ENCODE measurements around the gene IMMP2L.
A peak's percentile ranks its signal among the peaks of the same experiment; 100 is the strongest.
"Not testable (repeated sequence)": the region's sequence is repeated elsewhere in the genome, so short reads cannot be mapped to it uniquely, and the experiment has no call there.

IMMP2L gene

GRCh38 chr7:111459065-111459756 lies 103.1 kb downstream of the IMMP2L start:
- no peak for DNase-seq (ENCODE audit: low spot score)
- no peak overlapping the region for H3K27ac ChIP-seq (ENCODE audit: poor library complexity, severe bottlenecking)

GRCh38 chr7:111450705-111451104 lies 111.6 kb downstream of the IMMP2L start:
- not testable (repeated sequence) for H3K27ac ChIP-seq (ENCODE audit: poor library complexity, severe bottlenecking); H3K4me3 ChIP-seq (ENCODE audit: severe bottlenecking); H3K9me3 ChIP-seq (ENCODE audit: severe bottlenecking); H3K27me3 ChIP-seq (ENCODE audit: insufficient read depth, poor library complexity, severe bottlenecking); ATAC-seq (ENCODE audit: low read depth); DNase-seq (ENCODE audit: low spot score); H3K4me1 ChIP-seq (ENCODE audit: insufficient read depth, poor library complexity, severe bottlenecking); H3K36me3 ChIP-seq (ENCODE audit: low read depth)

More at GRCh38 chr7:111459065-111459756, 103.1 kb downstream of the IMMP2L start:
- TF ChIP-seq, protein P1, sequence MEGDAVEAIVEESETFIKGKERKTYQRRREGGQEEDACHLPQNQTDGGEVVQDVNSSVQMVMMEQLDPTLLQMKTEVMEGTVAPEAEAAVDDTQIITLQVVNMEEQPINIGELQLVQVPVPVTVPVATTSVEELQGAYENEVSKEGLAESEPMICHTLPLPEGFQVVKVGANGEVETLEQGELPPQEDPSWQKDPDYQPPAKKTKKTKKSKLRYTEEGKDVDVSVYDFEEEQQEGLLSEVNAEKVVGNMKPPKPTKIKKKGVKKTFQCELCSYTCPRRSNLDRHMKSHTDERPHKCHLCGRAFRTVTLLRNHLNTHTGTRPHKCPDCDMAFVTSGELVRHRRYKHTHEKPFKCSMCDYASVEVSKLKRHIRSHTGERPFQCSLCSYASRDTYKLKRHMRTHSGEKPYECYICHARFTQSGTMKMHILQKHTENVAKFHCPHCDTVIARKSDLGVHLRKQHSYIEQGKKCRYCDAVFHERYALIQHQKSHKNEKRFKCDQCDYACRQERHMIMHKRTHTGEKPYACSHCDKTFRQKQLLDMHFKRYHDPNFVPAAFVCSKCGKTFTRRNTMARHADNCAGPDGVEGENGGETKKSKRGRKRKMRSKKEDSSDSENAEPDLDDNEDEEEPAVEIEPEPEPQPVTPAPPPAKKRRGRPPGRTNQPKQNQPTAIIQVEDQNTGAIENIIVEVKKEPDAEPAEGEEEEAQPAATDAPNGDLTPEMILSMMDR (IDR thresholded peaks at IDR 0.05; ENCODE audit: poor library complexity, severe bottlenecking) = no peak
- no peak overlapping the region for H3K4me3 ChIP-seq (ENCODE audit: severe bottlenecking)
- H3K27me3 ChIP-seq (ENCODE audit: insufficient read depth, poor library complexity, severe bottlenecking) = no peaks in the 10 kb centered on the region
- H3K4me1 ChIP-seq (ENCODE audit: insufficient read depth, poor library complexity, severe bottlenecking) = no peaks in the 10 kb centered on the region
- ATAC-seq (ENCODE audit: low read depth) = no peak
- H3K36me3 ChIP-seq (ENCODE audit: low read depth) = no peaks in the 10 kb centered on the region
- H3K9me3 ChIP-seq (ENCODE audit: severe bottlenecking) = no peaks in the 10 kb centered on the region

GRCh38 chr7:111447502-111447901 lies 114.8 kb downstream of the IMMP2L start:
- H3K27me3 ChIP-seq (ENCODE audit: insufficient read depth, poor library complexity, severe bottlenecking); ATAC-seq (ENCODE audit: low read depth); H3K9me3 ChIP-seq (ENCODE audit: severe bottlenecking); H3K4me1 ChIP-seq (ENCODE audit: insufficient read depth, poor library complexity, severe bottlenecking); H3K36me3 ChIP-seq (ENCODE audit: low read depth); DNase-seq (ENCODE audit: low spot score); H3K4me3 ChIP-seq (ENCODE audit: severe bottlenecking); H3K27ac ChIP-seq (ENCODE audit: poor library complexity, severe bottlenecking): not testable (repeated sequence)

DNA sequence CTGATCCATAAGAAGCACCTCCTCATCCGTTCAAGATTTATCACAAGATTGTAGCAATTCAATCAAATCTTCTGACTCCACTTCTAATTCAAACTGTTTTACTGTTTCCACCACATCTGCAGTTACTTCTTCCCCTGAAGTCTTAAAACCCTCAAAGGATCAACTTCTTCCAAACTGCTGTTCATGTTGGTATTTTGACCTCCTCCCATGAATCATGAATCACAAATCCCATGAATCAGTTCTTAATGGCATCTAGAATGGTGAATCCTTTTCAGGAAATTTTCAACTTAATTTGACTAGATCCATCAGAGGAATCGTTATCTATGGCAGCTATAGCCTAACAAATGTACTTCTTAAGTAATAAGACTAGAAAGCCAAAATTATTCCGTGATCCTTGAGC lies 122.3 kb downstream of the IMMP2L start:
- Histone ChIP-seq H3K9me3 (ENCODE audit: severe bottlenecking) (no peaks in the 10 kb centered on the region), H3K4me3 (ENCODE audit: severe bottlenecking) (no peak overlapping the region), H3K36me3 (ENCODE audit: low read depth) (no peaks in the 10 kb centered on the region), H3K27ac (ENCODE audit: poor library complexity, severe bottlenecking) (no peak overlapping the region), H3K4me1 (ENCODE audit: insufficient read depth, poor library complexity, severe bottlenecking) (no peaks in the 10 kb centered on the region), H3K27me3 (ENCODE audit: insufficient read depth, poor library complexity, severe bottlenecking) (no peaks in the 10 kb centered on the region)
- no peak for DNase-seq (ENCODE audit: low spot score)
- ATAC-seq (ENCODE audit: low read depth) = no peak
- TF ChIP-seq, protein P1 (IDR thresholded peaks at IDR 0.05; ENCODE audit: poor library complexity, severe bottlenecking) = no peak

- TF ChIP-seq, protein P1 (IDR thresholded peaks at IDR 0.05; ENCODE audit: poor library complexity, severe bottlenecking) = no peak
- H3K9me3 ChIP-seq (ENCODE audit: severe bottlenecking) = no peaks in the 10 kb centered on the region
- no peaks in the 10 kb centered on the region for H3K4me1 ChIP-seq (ENCODE audit: insufficient read depth, poor library complexity, severe bottlenecking)
- ATAC-seq (ENCODE audit: low read depth) (peak; percentile 80), DNase-seq (ENCODE audit: low spot score) (no peak)
- H3K4me3 ChIP-seq (ENCODE audit: severe bottlenecking) = no peak overlapping the region
- H3K27me3 ChIP-seq (ENCODE audit: insufficient read depth, poor library complexity, severe bottlenecking) = no peaks in the 10 kb centered on the region
- no peak overlapping the region for H3K27ac ChIP-seq (ENCODE audit: poor library complexity, severe bottlenecking)
- no peaks in the 10 kb centered on the region for H3K36me3 ChIP-seq (ENCODE audit: low read depth)
These were observed 123.7 kb downstream of the IMMP2L start for GRCh38 chr7:111438369-111439289.

Measured in RWPE2 (cell line).